GM12801 (cell line): ENCODE measurements around the gene SLCO2A1.

Source experiments
- CTCF ChIP-seq: IDR thresholded peaks from one replicate; pipeline ENCODE4 v1.5.1; 2011; ENCODE audit warnings: control low read depth; ENCODE audit not compliant: insufficient read length; ENCODE audit errors: extremely low read depth

Gene SLCO2A1

DNA sequence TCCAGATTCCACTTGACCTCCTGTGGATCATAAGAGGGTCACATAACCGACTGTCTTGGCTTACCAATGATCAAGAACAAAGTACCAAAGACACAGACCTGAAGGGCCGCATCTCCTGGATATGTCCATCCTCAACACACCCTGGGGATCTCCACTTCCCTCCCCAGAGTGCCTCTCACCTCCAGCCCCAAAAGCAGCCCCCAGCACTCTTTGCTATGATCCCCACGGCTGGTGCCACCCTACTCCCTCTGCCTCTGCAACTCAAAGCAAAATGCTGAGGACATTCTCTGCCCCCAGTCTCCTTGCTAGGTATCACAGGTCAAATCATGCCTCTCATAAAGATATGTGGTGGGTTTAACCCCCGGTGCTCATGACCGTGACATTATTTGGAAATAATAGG lies 32.7 kb downstream of the SLCO2A1 start:
- no peak for TF ChIP-seq CTCF

GRCh38 chr3:133996251-133996661 lies 33.5 kb downstream of the SLCO2A1 start:
- TF ChIP-seq CTCF = no peak

GRCh38 chr3:133995264-133995663 lies 34.5 kb downstream of the SLCO2A1 start:
- TF ChIP-seq CTCF = no peak

- TF ChIP-seq CTCF = no peak
Measured at GRCh38 chr3:133994166-133994890, 35.4 kb downstream of the SLCO2A1 start.

DNA sequence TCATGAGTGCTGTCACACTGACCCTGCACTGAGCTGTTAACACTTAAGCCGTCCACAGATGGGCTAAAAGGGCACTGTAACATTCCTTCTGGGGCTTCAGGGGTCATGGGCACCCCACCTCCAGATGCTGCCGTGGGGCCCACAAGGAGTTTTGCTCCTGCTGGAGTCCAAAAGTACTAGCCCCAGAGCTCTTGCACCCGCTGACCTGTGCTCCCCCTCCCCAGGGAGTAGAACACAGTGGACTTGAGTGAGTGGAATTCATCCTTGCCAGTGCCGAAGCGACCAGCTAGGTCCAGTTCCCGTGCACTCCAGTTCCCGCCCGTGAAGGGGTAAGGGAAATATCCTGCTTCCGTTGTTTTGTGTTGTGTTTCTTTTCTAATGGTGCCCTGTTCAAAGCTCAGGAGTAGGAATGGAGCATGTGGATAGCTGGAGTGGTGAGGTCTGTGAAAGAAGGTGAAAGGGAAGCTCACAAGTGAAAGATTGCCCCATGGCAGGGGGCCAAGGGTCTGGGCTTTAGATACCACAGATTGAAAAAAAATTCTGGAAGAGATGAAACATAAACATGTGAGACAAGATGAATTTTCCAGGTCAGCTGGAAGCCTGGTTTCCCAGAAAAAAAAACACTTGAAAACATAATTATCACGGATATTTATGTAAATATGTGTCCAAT lies 36.6 kb downstream of the SLCO2A1 start:
- no peak for TF ChIP-seq CTCF

GRCh38 chr3:133992381-133992780 lies 37.3 kb downstream of the SLCO2A1 start:
- TF ChIP-seq CTCF = no peak

DNA sequence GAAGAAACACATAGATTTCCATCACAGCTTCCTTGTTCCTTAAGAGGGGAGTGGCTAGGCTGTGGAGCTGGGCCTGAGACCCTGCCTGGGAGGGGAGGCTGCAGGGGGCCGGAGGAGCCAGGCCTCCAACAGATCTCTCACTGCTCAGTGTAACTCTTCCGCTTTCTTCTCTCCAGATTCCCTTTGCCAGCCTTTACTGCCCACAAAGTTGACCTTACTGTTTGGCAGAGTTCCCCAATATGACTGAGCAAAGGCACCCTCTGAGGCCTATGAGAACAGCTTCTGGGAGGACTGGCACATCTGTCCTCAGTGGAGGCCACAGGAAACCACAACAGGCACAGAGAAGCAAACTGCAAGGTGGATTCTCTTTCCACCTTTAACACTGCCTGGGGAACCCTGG lies 38.1 kb downstream of the SLCO2A1 start:
- TF ChIP-seq CTCF = no peak
